MCF 10A (cell line): Measurements from ENCODE around the gene TNPO1. TPM values are rescaled to one million over a fixed set of nuclear protein-coding genes. Genes with fewer than 3 reads are reported as not detected.

Experiments used
- BruUV-seq: library from RNA; stranded (reverse); fragments of 400-500 nt; replicated peaks from 2 replicates; lab custom pipeline; 2021; lab: Mats Ljungman, UMichigan
- CTCF ChIA-PET: fragments of 300-600 bp; sonication (Branson Sonifier 250); formaldehyde crosslinking; extraction: SDS; loops from one replicate; lab custom pipeline; 2021; ENCODE audit warnings: antibody characterized with exemption, inconsistent platforms; lab: Yijun Ruan, JAX
- POLR2A ChIA-PET: fragments of 300-600, 350-650 bp; sonication (Branson Sonifier 250); formaldehyde crosslinking; extraction: SDS; loops from one replicate; lab custom pipeline; 2020; ENCODE audit warnings: antibody characterized with exemption, inconsistent platforms; lab: Yijun Ruan, JAX
- DNase-seq: peaks from one replicate; pipeline ENCODE4 v3.0.0-alpha.2; 2018; ENCODE audit not compliant: unreplicated experiment
- H3K27ac Mint-ChIP-seq: one replicate; pipeline ENCODE4 v1.8.0; 2022; ENCODE audit warnings: mild to moderate bottlenecking, low read depth, mixed read lengths; ENCODE audit not compliant: unreplicated experiment
- H3K27me3 Mint-ChIP-seq: one replicate; pipeline ENCODE4 v1.8.0; 2022; ENCODE audit warnings: mixed read lengths; ENCODE audit not compliant: insufficient read depth, unreplicated experiment
- H3K36me3 Mint-ChIP-seq: one replicate; pipeline ENCODE4 v1.8.0; 2022; ENCODE audit warnings: mild to moderate bottlenecking, moderate library complexity, mixed read lengths; ENCODE audit not compliant: insufficient read depth, unreplicated experiment
- H3K4me1 Mint-ChIP-seq: one replicate; pipeline ENCODE4 v1.8.0; 2022; ENCODE audit warnings: mixed read lengths; ENCODE audit not compliant: insufficient read depth, unreplicated experiment
- H3K4me3 Mint-ChIP-seq: one replicate; pipeline ENCODE4 v1.8.0; 2022; ENCODE audit warnings: mild to moderate bottlenecking, moderate library complexity, mixed read lengths; ENCODE audit not compliant: unreplicated experiment
- H3K9me3 Mint-ChIP-seq: one replicate; pipeline ENCODE4 v1.8.0; 2022; ENCODE audit warnings: mixed read lengths; ENCODE audit not compliant: unreplicated experiment
- intact Hi-C: fragments of 100-400 bp; cut with micrococcal nuclease; formaldehyde crosslinking; loops from 2 replicates; pipeline ENCODE4 v1.14.1; 2022
- total RNA-seq: library from RNA; stranded (reverse); gene quantifications from 2 replicates; pipeline ENCODE4 v1.2.3, GENCODE V29; 2022
- TF ChIP-seq, protein P1 (sequence below): fragments of 200-600 bp; IDR thresholded peaks from one replicate; pipeline ENCODE4 v1.8.0; 2022; ENCODE audit warnings: antibody characterized with exemption, mild to moderate bottlenecking; ENCODE audit not compliant: unreplicated experiment

The TNPO1 gene
- total RNA-seq, 1 experiment from 2014 or later: 167 TPM

GRCh38 chr5:72845889-72846288 is 29.4 kb downstream of the TNPO1 start:
- intact Hi-C loops: no loop called here
- no TSS peak for BruUV-seq

DNA sequence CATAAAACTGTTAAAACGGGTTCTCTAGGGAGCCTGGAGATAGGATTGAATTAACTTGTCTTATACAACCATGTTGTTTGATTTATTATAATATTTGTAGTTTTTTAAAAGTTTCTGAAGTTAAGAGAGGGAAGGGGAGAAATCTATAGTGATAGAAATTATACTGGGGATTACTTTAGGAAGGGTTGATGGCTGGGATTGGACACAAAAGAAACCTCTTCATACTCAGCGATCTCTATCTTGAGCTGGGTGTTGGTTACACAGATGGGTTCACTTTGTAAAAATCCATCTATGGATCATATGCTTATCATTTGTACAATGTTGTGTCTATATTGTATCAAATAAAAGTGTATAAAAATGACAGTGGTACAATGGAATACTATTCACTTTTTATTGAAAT is 30.0 kb downstream of the TNPO1 start:
- Mint-ChIP-seq H3K4me1 (peaks cover 54% of the 10 kb centered on the region), H3K36me3 (peaks cover 19% of the 10 kb centered on the region), H3K27me3 (no peaks in the 10 kb centered on the region), H3K9me3 (no peaks in the 10 kb centered on the region), H3K4me3 (peak overlapping the region; percentile 98), H3K27ac (peak overlapping the region; percentile 57)
- no TSS peak for BruUV-seq
- CTCF ChIA-PET: interaction anchor here (1.0 kb wide), 1 partner anchor 28 kb away, joined by 5 read pairs; no protein-coding TSS in a partner anchor
- POLR2A ChIA-PET: interaction anchor here (1.0 to 10.0 kb wide), 4 partner anchors 10 to 521 kb away, joined by 3 to 229 read pairs (median 4); partner anchors contain the start of gene TNPO1
- TF ChIP-seq, protein P1, sequence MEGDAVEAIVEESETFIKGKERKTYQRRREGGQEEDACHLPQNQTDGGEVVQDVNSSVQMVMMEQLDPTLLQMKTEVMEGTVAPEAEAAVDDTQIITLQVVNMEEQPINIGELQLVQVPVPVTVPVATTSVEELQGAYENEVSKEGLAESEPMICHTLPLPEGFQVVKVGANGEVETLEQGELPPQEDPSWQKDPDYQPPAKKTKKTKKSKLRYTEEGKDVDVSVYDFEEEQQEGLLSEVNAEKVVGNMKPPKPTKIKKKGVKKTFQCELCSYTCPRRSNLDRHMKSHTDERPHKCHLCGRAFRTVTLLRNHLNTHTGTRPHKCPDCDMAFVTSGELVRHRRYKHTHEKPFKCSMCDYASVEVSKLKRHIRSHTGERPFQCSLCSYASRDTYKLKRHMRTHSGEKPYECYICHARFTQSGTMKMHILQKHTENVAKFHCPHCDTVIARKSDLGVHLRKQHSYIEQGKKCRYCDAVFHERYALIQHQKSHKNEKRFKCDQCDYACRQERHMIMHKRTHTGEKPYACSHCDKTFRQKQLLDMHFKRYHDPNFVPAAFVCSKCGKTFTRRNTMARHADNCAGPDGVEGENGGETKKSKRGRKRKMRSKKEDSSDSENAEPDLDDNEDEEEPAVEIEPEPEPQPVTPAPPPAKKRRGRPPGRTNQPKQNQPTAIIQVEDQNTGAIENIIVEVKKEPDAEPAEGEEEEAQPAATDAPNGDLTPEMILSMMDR: no peak
- no peak for DNase-seq
- intact Hi-C loops: no loop called here

More at GRCh38 chr5:72845889-72846288, 29.4 kb downstream of the TNPO1 start:
- Mint-ChIP-seq H3K4me3 (no peak overlapping the region), H3K27ac (peak overlapping the region; percentile 8), H3K9me3 (no peaks in the 10 kb centered on the region), H3K4me1 (peaks cover 54% of the 10 kb centered on the region), H3K27me3 (no peaks in the 10 kb centered on the region), H3K36me3 (peaks cover 17% of the 10 kb centered on the region)
- TF ChIP-seq, protein P1: no peak
- ChIA-PET CTCF (no interaction called here), POLR2A (interaction anchor here (0.7 to 10.0 kb wide), 6 partner anchors 9 to 608 kb away, joined by 3 to 229 read pairs (median 4); partner anchors contain the start of genes FCHO2 and TNPO1)
- no peak for DNase-seq

DNA sequence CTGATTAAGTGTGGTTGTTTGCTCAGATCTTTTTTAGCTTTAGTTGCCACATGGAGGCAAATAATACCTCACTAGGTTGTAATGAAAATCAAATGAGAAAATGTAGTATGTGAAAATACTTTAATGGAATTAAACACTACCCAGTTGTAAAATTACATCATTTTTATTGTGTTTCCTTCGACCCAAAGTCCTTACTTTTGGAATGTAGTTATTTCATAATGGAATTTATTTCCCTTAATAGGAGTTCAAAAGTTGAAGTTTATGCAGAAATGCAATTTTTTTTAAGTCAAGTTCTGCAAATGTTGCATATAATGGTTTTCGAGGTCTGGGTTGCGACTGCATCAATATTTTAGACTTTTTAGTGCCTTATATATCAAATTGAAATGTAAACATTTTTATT is 31.0 kb downstream of the TNPO1 start:
- H3K27ac Mint-ChIP-seq: peak overlapping the region; percentile 57
- H3K4me1 Mint-ChIP-seq: peaks cover 48% of the 10 kb centered on the region
- no TSS peak for BruUV-seq
- H3K4me3 Mint-ChIP-seq: peak overlapping the region; percentile 98
- no peaks in the 10 kb centered on the region for H3K9me3 Mint-ChIP-seq
- intact Hi-C loops: no loop called here
- H3K36me3 Mint-ChIP-seq: peaks cover 28% of the 10 kb centered on the region
- DNase-seq: no peak
- no peaks in the 10 kb centered on the region for H3K27me3 Mint-ChIP-seq
- ChIA-PET POLR2A (interaction anchor here (0.7 to 10.0 kb wide), 7 partner anchors 14 to 522 kb away, joined by 3 to 229 read pairs (median 4); partner anchors contain the start of gene TNPO1), CTCF (interaction anchor here (1.0 kb wide), 1 partner anchor 29 kb away, joined by 5 read pairs; no protein-coding TSS in a partner anchor)
- TF ChIP-seq, protein P1: no peak

DNA sequence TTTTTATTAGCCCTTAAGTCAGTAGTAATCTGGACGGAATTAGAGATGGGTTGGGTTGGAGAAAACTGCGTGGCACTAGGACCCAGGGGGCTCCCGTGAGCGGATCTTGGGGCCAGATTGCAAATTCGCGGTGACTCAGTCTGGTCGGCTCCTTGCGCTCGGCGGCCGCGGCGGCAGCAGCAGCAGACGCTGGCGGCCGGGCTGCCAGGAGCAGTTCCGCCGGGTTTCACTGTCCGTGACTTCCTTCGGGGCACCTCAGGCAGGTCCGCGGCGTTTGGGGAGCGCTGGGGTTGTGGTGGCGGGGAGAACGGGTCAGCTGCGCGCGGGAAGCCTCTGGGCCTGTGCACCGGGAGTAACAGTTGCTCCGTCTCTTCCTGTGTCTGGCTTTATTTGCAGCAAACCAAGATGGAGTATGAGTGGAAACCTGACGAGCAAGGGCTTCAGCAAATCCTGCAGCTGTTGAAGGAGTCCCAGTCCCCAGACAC is 31.6 kb downstream of the TNPO1 start:
- intact Hi-C loops: loop anchor here (2.0 kb wide), 1 partner anchor 31 kb away; the partner anchor contains the start of gene TNPO1
- TF ChIP-seq, protein P1: no peak
- H3K27ac Mint-ChIP-seq: peak overlapping the region; percentile 91
- no peaks in the 10 kb centered on the region for H3K27me3 Mint-ChIP-seq
- BruUV-seq: no TSS peak
- no peaks in the 10 kb centered on the region for H3K9me3 Mint-ChIP-seq
- H3K4me1 Mint-ChIP-seq: peaks cover 43% of the 10 kb centered on the region
- peaks cover 34% of the 10 kb centered on the region for H3K36me3 Mint-ChIP-seq
- DNase-seq: peak; percentile 93
- ChIA-PET POLR2A (interaction anchor here (1.0 to 10.0 kb wide), 11 partner anchors 10 to 469 kb away, joined by 3 to 229 read pairs (median 10); partner anchors contain the start of genes FCHO2 and TNPO1), CTCF (interaction anchor here (0.7 to 3.1 kb wide), 3 partner anchors 13 to 236 kb away, joined by 3 to 18 read pairs (median 5); no protein-coding TSS in a partner anchor)
- peak overlapping the region; percentile 98 for H3K4me3 Mint-ChIP-seq
